Nucleus accumbens (tissue), 56 donors: ENCODE results near the gene CREBZF.

Experiments
- DNase-seq, 56 donors: peaks; one replicate each; lab custom pipeline; 2025; lab: John Stamatoyannopoulos, UW

The CREBZF gene, protein sequence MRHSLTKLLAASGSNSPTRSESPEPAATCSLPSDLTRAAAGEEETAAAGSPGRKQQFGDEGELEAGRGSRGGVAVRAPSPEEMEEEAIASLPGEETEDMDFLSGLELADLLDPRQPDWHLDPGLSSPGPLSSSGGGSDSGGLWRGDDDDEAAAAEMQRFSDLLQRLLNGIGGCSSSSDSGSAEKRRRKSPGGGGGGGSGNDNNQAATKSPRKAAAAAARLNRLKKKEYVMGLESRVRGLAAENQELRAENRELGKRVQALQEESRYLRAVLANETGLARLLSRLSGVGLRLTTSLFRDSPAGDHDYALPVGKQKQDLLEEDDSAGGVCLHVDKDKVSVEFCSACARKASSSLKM

GRCh38 chr11:85664615-85665481 is at the start of gene CREBZF:
Gene CREBZF (minus strand): TSS chr11:85665129. CDS start chr11:85664875, 254 bp downstream.
- DNase-seq, result peak in 55 of 56 donors; percentile 42 to 95 (median 89)

DNA sequence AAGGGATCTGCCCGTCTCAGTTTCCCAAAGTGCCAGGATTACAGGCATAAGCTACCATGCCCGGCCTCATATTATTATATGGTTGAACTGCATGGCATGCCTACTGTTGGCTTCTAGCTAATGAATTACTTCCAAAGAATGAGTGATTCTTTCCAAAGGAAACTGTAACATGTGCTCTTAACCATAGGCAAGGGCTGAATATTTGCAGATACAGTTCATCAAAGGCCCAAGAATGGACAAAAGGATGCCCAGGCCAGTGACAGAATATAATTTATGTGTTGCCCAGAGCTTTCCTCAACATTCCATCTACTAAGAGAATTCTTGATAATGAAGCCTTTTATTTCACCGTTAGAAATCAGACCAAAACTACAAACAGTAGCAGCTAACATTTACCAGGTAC is 48.0 kb upstream of the CREBZF start:
- DNase-seq, result no peak

- DNase-seq, result no peak
These were observed 46.0 kb upstream of the CREBZF start for GRCh38 chr11:85710917-85711316.

DNA sequence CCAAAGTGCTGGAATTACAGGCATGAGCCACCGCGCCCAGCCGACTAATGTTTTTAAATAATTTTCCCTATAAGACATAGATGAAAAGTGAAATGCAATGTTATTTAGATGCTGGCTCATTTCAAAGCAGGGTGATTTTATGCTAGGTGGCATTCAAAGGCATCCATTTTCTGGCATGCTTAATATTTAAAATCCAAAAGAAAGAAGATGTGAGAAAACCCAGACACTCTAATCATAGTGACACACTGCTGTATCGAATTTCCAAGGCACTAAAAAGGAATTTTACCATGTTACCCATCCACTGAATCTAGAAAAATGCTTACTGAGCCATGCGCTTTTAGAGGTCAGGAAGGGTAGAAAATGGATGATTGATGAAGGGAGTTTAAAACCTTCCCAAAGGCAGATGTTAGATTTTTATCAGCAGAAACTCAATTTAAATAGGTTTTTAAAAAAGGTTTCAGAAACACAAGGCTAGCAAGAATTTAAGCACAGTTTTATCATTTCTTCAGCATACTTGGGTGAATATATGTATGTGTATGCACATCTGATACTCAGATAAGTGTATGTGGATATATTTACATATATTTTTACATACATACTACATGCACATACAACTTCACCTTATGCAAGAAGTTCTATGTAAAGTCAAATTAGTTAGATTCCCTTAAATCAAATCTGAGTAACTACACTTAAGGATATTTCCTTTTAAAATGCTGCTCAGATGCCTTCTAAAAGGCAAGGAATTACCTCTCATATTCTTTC is 45.2 kb upstream of the CREBZF start:
- DNase-seq, result no peak

GRCh38 chr11:85705800-85706199 is 40.9 kb upstream of the CREBZF start:
- no peak for DNase-seq

DNA sequence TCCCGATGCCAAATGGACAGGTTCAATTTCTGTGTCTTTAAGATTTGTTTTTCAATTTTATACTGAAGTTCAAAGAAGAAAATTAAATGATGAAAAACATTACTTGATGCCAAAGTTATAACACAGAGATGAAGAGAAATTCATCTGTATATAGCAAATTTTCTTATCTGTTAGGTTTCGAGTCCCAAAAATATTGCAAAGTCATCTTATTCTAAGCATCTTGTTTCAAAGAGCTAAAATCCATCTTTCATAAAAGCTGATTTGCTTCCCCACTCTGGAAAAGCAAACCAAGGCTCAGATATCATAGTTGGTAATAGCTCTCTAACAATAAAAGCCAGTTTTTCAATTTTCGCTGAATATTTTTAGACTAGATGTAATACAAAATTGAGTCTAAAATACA is 40.0 kb upstream of the CREBZF start:
- no peak for DNase-seq

- no peak for DNase-seq
These were observed 35.2 kb upstream of the CREBZF start for GRCh38 chr11:85699957-85700741.

- DNase-seq, result no peak
These were observed 33.3 kb upstream of the CREBZF start for GRCh38 chr11:85698195-85698594.

DNA sequence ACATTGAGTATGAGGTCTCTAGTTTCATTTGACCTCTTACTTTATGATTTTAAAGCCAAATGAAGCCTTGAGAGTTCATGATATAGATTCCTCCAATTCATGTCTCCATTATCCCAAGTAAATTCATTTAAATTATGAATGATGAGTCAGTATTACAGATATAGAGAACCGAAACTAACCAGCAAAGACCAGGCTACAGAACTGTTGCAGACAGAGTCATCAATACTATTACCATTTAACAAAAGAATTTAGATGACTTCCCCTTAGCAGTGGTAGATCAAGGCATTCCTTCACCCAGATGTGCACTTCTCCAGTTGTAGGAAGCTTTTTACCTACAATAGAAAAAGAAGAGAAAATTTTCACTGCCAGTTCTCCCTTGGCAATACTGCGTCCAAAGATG is 32.8 kb upstream of the CREBZF start:
- no peak for DNase-seq

- no peak for DNase-seq
These were observed 30.6 kb upstream of the CREBZF start for GRCh38 chr11:85695546-85695945.

GRCh38 chr11:85694385-85694980 is 29.6 kb upstream of the CREBZF start:
- DNase-seq, result peak in 3 of 56 donors; percentile 0 to 8 (median 0)

DNA sequence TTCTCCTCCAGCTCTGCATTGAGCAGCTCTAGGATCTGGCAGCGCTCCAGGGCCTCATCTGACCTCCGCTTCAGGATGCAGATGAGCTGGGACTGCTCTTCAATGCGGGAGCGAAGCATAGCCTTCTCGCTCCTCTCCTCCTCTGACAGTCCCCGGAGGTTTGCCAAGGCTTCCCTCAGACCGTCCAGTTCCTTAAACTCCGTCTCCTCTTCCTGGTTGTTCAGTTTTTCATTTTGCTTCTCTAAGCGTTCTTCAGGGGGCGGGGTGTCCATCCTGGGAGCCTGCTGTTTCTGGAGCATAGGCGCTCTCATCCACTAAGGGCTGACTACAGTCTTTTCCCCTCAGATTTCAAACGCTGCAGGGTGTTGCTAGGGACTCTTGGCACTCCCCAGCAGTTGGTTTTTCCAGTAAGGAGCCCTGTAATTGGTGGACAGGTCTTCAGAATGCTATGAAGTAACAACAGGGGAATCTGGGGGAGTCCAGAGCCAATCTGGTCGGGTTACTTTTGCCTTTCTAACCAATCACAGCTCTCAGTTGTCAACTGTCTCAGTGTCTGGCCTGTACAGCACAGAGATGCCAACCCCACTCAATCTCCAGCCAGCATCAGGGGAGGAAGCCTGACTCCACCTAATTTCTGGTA is 21.0 kb upstream of the CREBZF start, which contains the start of gene CCDC89:
Gene CCDC89, minus strand, starts transcription at position 376 of the 640 bp plus-strand sequence. Its CDS starts 65 bp downstream, at position 311.
- peak in 51 of 56 donors; percentile 9 to 83 (median 55) for DNase-seq

- DNase-seq, result peak in 8 of 56 donors; percentile 1 to 48 (median 29)
These were observed 20.3 kb upstream of the CREBZF start for GRCh38 chr11:85685125-85685819.

- DNase-seq, result peak in 52 of 56 donors; percentile 3 to 86 (median 43)
These were observed 17.7 kb upstream of the CREBZF start for GRCh38 chr11:85682330-85683305.

DNA sequence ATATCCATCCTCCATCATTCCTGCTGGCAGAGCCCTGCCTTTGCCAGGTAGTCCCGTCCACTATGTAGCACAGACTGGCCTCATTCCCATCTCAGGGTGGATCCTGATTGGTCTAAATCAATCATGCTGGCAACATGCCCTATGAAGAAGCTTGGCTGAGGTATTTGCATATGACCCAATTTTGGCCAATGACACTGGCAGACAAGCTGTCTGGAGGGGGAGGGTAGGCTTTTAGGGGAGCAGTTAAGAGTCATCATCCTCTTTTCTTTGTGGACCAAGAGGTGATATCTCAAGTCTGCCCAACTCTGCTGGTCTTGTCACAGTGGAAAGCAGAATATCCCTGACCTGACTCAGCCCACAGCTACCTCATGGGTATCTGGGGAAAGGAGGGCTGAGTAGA is 16.0 kb upstream of the CREBZF start:
- peak in 1 of 56 donors; percentile 19 for DNase-seq

DNA sequence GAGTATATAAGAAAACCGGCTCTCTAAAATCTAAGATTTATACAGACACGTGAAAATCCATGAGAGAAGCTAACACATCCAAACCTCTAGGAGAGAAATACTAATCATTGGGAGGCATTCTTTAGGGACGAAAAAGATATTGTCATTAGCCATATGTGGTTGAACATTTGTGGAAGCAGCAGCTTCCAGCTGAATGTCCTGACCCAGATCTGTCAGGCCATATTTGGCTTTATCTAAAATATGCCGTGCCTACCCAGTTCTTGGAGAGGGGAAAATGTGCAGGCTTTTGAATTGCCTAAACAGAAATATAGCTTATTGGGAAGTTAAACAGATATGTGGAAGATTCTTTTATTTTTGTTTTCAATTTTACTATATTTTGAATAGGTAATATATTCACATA is 14.6 kb upstream of the CREBZF start:
- DNase-seq, result no peak

DNA sequence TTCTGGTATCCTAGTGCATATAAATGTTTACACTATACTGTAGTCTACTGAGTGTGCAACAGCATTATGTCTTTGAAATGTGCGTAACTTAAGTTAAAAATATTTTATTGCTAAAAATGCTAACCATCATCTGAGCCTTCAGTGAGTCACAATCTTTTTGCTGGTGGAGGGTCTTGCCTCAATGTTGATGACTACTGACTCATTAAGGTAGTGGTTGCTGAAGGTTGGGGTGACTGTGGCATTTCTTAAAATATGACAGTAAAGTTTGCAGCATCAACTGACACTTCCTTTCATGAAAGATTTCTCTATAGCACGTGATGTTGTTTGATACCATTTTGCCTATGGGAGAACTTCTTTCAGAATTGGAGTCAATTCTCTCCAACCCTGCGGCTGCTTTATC is 8.5 kb upstream of the CREBZF start:
- DNase-seq, result no peak
